Keratinocyte (primary cell): ENCODE measurements around the gene HTRA3. TPM values are rescaled to one million over a fixed set of nuclear protein-coding genes. Genes with fewer than 3 reads are reported as not detected.

Source experiments
- DNase-seq: peaks from one replicate; pipeline ENCODE4 v3.0.0-alpha.2; 2011; ENCODE audit warnings: low read depth, missing footprints, low spot score
- FAIRE-seq: peaks from 2 replicates; lab custom pipeline; 2011; peaks lifted over from hg19 to GRCh38; lab: Jason Lieb, UNC
- H2AFZ ChIP-seq: 2 replicates; pipeline ENCODE4 v1.6.0; 2012; ENCODE audit warnings: low read length, control low read depth, inconsistent platforms; ENCODE audit not compliant: control insufficient read depth
- H3K27ac ChIP-seq: 2 replicates; pipeline ENCODE4 v1.5.1; 2011; ENCODE audit warnings: low read length; ENCODE audit not compliant: control insufficient read depth, insufficient read depth
- H3K27me3 ChIP-seq: 3 replicates; pipeline ENCODE4 v1.6.0; 2011; ENCODE audit warnings: low read length; ENCODE audit not compliant: control insufficient read depth, insufficient read depth; ENCODE audit errors: extremely low read depth
- H3K36me3 ChIP-seq, 2 experiments: 2 replicates in 1 of 2; 3 replicates in 1 of 2; pipeline ENCODE4 v1.5.1; 2011; ENCODE audit warnings: low read length in 2 of 2, mild to moderate bottlenecking in 1 of 2; ENCODE audit not compliant: control insufficient read depth in 2 of 2, insufficient read depth in 2 of 2; ENCODE audit errors: extremely low read depth in 1 of 2
- H3K4me1 ChIP-seq: 3 replicates; pipeline ENCODE4 v1.5.1; 2011; ENCODE audit warnings: low read length; ENCODE audit not compliant: control insufficient read depth, insufficient read depth; ENCODE audit errors: extremely low read depth
- H3K4me2 ChIP-seq: 3 replicates; pipeline ENCODE4 v1.6.0; 2011; ENCODE audit warnings: low read depth, low read length; ENCODE audit not compliant: control insufficient read depth, insufficient read depth; ENCODE audit errors: extremely low read depth
- H3K4me3 ChIP-seq, 3 experiments: fragments of 200-600 bp in 1 of 3; sonication (generic) in 1 of 3; 2 replicates in 2 of 3; 3 replicates in 1 of 3; pipeline ENCODE4 v1.5.1; 2011 to 2016; ENCODE audit warnings: low read length in 3 of 3, mild to moderate bottlenecking in 3 of 3, control low read depth in 2 of 3, inconsistent platforms in 1 of 3, low read depth in 1 of 3, mixed read lengths in 1 of 3, mixed run types in 1 of 3, moderate library complexity in 1 of 3; ENCODE audit not compliant: control insufficient read depth in 2 of 3, insufficient read depth in 2 of 3; ENCODE audit errors: extremely low read depth in 1 of 3
- H3K79me2 ChIP-seq: 2 replicates; pipeline ENCODE4 v1.6.0; 2012; ENCODE audit warnings: low read length; ENCODE audit not compliant: control insufficient read depth, insufficient read depth
- H3K9ac ChIP-seq: 3 replicates; pipeline ENCODE4 v1.6.0; 2011; ENCODE audit warnings: low read length; ENCODE audit not compliant: control insufficient read depth, insufficient read depth; ENCODE audit errors: extremely low read depth
- H3K9me1 ChIP-seq: 3 replicates; pipeline ENCODE4 v1.6.0; 2011; ENCODE audit warnings: low read length; ENCODE audit not compliant: control insufficient read depth, insufficient read depth; ENCODE audit errors: extremely low read depth
- H3K9me3 ChIP-seq: 2 replicates; pipeline ENCODE4 v1.5.1; 2012; ENCODE audit warnings: low read depth, low read length; ENCODE audit not compliant: control insufficient read depth
- H4K20me1 ChIP-seq: 3 replicates; pipeline ENCODE4 v1.6.0; 2011; ENCODE audit warnings: low read length; ENCODE audit not compliant: control insufficient read depth, insufficient read depth; ENCODE audit errors: extremely low read depth
- EZH2 ChIP-seq: IDR thresholded peaks from one replicate; pipeline ENCODE4 v1.6.1; 2012; ENCODE audit warnings: inconsistent platforms, mild to moderate bottlenecking, low read length, moderate library complexity
- dilution Hi-C: fragments of 300-500 bp; cut with MboI; formaldehyde crosslinking; loops from one replicate; pipeline ENCODE4 v1.7.0; 2020; ENCODE audit warnings: low sequenced_read_pairs; ENCODE audit not compliant: extremely low pct_ligation_motif_present
- polyA plus RNA-seq, 5 experiments: library from polyadenylated mRNA; depleted of rRNA in 3 of 5; stranded (reverse) in 3 of 5; stranded (forward) in 1 of 5; unstranded in 1 of 5; fragments of >200 nt; gene quantifications; 1 replicate in 1 of 5; 2 replicates in 3 of 5; 3 replicates in 1 of 5; pipeline versions ENCODE4 v1.2.1 to v1.2.3, GENCODE V29; 2011 to 2012; ENCODE audit warnings: missing spikeins in 2 of 5, low read depth in 1 of 5, low replicate concordance in 1 of 5
- TF ChIP-seq, protein P1 (sequence below), 3 experiments: IDR thresholded peaks in 1 of 3; conservative IDR thresholded peaks in 1 of 3; optimal IDR thresholded peaks in 1 of 3; 2 replicates in 2 of 3; 3 replicates in 1 of 3; pipeline versions ENCODE3 to v1.5.1; 2011; ENCODE audit warnings: low read length in 3 of 3, mild to moderate bottlenecking in 3 of 3, moderate library complexity in 2 of 3, control low read depth in 1 of 3, inconsistent platforms in 1 of 3; ENCODE audit not compliant: insufficient read depth in 2 of 3; ENCODE audit errors: extremely low read depth in 1 of 3

Gene HTRA3
- polyA plus RNA-seq, 1 donor (not counting 4 experiments of a cell fraction or from before 2014, with no cell fraction given) = not detected

DNA sequence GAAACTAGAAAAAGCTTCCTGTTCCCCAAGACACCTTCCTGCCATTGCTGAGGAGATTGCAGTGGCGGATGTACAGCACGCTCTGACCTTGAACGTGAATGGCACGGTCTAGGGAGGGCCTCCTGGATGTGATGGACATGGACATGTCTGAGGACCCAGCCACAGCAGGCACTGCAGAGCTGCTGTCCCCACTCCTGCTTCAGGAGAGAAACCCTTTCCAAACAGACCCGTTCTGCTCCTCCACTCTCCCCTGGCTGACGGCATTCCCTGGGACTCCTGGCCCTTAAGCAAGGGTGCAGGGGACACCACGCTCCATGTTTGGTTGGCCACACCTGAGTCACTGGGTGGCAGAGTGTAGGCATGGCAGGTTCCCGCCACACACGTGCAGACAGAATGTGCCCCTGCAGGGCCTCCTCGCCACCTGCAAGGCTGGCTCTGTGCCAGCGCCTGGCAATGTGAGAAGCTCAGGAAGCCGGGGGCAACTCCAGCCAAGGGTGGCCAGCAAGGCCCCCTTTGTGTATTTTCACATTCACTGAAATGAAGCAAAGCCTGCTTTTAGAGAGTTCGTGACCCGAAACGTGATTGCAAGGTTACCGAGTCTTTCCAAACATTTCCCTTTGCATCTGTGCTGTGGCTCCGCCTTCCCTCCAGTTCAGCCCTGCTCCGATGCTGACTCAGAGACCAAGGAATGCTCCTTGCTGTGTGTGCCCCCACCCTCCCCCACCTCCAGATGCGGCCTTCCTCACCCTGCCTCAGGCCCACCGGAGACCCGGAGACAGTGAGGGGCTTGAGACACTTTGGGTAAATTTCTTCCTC is 46.1 kb downstream of the HTRA3 start:
- H3K27ac ChIP-seq = no peak overlapping the region
- peak; percentile 93 for FAIRE-seq

GRCh38 chr4:8316251-8316771 is 46.8 kb downstream of the HTRA3 start:
- no peak overlapping the region for H3K27ac ChIP-seq
- TF ChIP-seq EZH2 = no peak
- TF ChIP-seq, protein P1, sequence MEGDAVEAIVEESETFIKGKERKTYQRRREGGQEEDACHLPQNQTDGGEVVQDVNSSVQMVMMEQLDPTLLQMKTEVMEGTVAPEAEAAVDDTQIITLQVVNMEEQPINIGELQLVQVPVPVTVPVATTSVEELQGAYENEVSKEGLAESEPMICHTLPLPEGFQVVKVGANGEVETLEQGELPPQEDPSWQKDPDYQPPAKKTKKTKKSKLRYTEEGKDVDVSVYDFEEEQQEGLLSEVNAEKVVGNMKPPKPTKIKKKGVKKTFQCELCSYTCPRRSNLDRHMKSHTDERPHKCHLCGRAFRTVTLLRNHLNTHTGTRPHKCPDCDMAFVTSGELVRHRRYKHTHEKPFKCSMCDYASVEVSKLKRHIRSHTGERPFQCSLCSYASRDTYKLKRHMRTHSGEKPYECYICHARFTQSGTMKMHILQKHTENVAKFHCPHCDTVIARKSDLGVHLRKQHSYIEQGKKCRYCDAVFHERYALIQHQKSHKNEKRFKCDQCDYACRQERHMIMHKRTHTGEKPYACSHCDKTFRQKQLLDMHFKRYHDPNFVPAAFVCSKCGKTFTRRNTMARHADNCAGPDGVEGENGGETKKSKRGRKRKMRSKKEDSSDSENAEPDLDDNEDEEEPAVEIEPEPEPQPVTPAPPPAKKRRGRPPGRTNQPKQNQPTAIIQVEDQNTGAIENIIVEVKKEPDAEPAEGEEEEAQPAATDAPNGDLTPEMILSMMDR (optimal IDR thresholded peaks at IDR 0.05 in 1 of 3, IDR thresholded peaks at IDR 0.05 in 1 of 3, conservative IDR thresholded peaks at IDR 0.05 in 1 of 3; ENCODE audit: extremely low read depth in 1 of 3, insufficient read depth in 2 of 3, low read length in 3 of 3) = no peak
- H4K20me1 ChIP-seq = no peaks in the 10 kb centered on the region
- H3K9me3 ChIP-seq = peaks cover 2% of the 10 kb centered on the region
- H3K9me1 ChIP-seq = no peaks in the 10 kb centered on the region
- dilution Hi-C loops = no loop called here
- no peak overlapping the region for H3K4me3 ChIP-seq
- no peak for DNase-seq
- no peaks in the 10 kb centered on the region for H3K79me2 ChIP-seq
- H3K4me2 ChIP-seq = peak overlapping the region; percentile 76
- no peaks in the 10 kb centered on the region for H3K27me3 ChIP-seq
- FAIRE-seq = no peak
- no peaks in the 10 kb centered on the region for H3K36me3 ChIP-seq
- H3K4me1 ChIP-seq = peaks cover 27% of the 10 kb centered on the region
- no peak overlapping the region for H3K9ac ChIP-seq
- no peak overlapping the region for H2AFZ ChIP-seq

More for the DNA sequence above, 46.1 kb downstream of the HTRA3 start:
- dilution Hi-C loops = no loop called here
- H3K9ac ChIP-seq = no peak overlapping the region
- peak overlapping the region; percentile 76 for H3K4me2 ChIP-seq
- no peaks in the 10 kb centered on the region for H3K36me3 ChIP-seq
- H3K4me3 ChIP-seq = no peak overlapping the region
- DNase-seq = no peak
- H3K4me1 ChIP-seq = peaks cover 27% of the 10 kb centered on the region
- H3K9me3 ChIP-seq = no peaks in the 10 kb centered on the region
- H2AFZ ChIP-seq = no peak overlapping the region
- H4K20me1 ChIP-seq = no peaks in the 10 kb centered on the region
- H3K9me1 ChIP-seq = no peaks in the 10 kb centered on the region
- H3K27me3 ChIP-seq = no peaks in the 10 kb centered on the region
- H3K79me2 ChIP-seq = no peaks in the 10 kb centered on the region
- TF ChIP-seq EZH2 = no peak
- TF ChIP-seq, protein P1 (optimal IDR thresholded peaks at IDR 0.05 in 1 of 3, IDR thresholded peaks at IDR 0.05 in 1 of 3, conservative IDR thresholded peaks at IDR 0.05 in 1 of 3; ENCODE audit: extremely low read depth in 1 of 3, insufficient read depth in 2 of 3, low read length in 3 of 3) = no peak
